Astrocyte (in vitro differentiated cells and primary cell): ENCODE measurements around the gene SH2D7. TPM values are rescaled to one million over a fixed set of nuclear protein-coding genes. Genes with fewer than 3 reads are reported as not detected.

ENCODE experiments used
- DNase-seq: peaks from one replicate; pipeline ENCODE4 v3.0.0-alpha.2; 2010; ENCODE audit warnings: low read depth
- FAIRE-seq: peaks from 2 replicates; lab custom pipeline; 2011; peaks lifted over from hg19 to GRCh38; lab: Jason Lieb, UNC
- H2AFZ ChIP-seq: 2 replicates; pipeline ENCODE4 v1.6.0; 2012; ENCODE audit warnings: low read depth, low read length, inconsistent platforms
- H3K27ac ChIP-seq: 2 replicates; pipeline ENCODE4 v1.5.1; 2011; ENCODE audit warnings: low read depth, low read length, inconsistent platforms
- H3K27me3 ChIP-seq: 2 replicates; pipeline ENCODE4 v1.6.0; 2011; ENCODE audit warnings: low read length, inconsistent platforms; ENCODE audit not compliant: insufficient read depth
- H3K36me3 ChIP-seq: 2 replicates; pipeline ENCODE4 v1.5.1; 2011; ENCODE audit warnings: low read length, inconsistent platforms; ENCODE audit not compliant: insufficient read depth
- H3K4me1 ChIP-seq: 2 replicates; pipeline ENCODE4 v1.5.1; 2011; ENCODE audit warnings: low read length, inconsistent platforms; ENCODE audit not compliant: insufficient read depth
- H3K4me2 ChIP-seq: 2 replicates; pipeline ENCODE4 v1.6.0; 2012; ENCODE audit warnings: low read length, inconsistent platforms
- H3K4me3 ChIP-seq: 2 replicates; pipeline ENCODE4 v1.5.1; 2011; ENCODE audit warnings: low read depth, mild to moderate bottlenecking, low read length, inconsistent platforms; ENCODE audit not compliant: insufficient read depth
- H3K79me2 ChIP-seq: 2 replicates; pipeline ENCODE4 v1.6.0; 2012; ENCODE audit warnings: mild to moderate bottlenecking, low read length, inconsistent platforms; ENCODE audit not compliant: insufficient read depth
- H3K9ac ChIP-seq: 2 replicates; pipeline ENCODE4 v1.6.0; 2012; ENCODE audit warnings: mild to moderate bottlenecking, low read length, inconsistent platforms
- H3K9me3 ChIP-seq: 2 replicates; pipeline ENCODE4 v1.5.1; 2012; ENCODE audit warnings: low read depth, mild to moderate bottlenecking, low read length, inconsistent platforms; ENCODE audit not compliant: insufficient read depth
- H4K20me1 ChIP-seq: 2 replicates; pipeline ENCODE4 v1.6.0; 2012; ENCODE audit warnings: low read length, inconsistent platforms; ENCODE audit not compliant: insufficient read depth
- H3K27ac Mint-ChIP-seq: one replicate; pipeline ENCODE4 v1.8.0; 2021; ENCODE audit warnings: mild to moderate bottlenecking, mixed read lengths; ENCODE audit not compliant: unreplicated experiment
- H3K27me3 Mint-ChIP-seq: one replicate; pipeline ENCODE4 v1.8.0; 2021; ENCODE audit warnings: low read depth, mixed read lengths; ENCODE audit not compliant: unreplicated experiment
- H3K36me3 Mint-ChIP-seq: one replicate; pipeline ENCODE4 v1.8.0; 2021; ENCODE audit warnings: low read depth, mixed read lengths; ENCODE audit not compliant: unreplicated experiment
- H3K4me1 Mint-ChIP-seq: one replicate; pipeline ENCODE4 v1.8.0; 2021; ENCODE audit warnings: low read depth, mixed read lengths; ENCODE audit not compliant: unreplicated experiment
- H3K4me3 Mint-ChIP-seq: one replicate; pipeline ENCODE4 v1.8.0; 2021; ENCODE audit warnings: mild to moderate bottlenecking, moderate library complexity, mixed read lengths; ENCODE audit not compliant: unreplicated experiment
- H3K9me3 Mint-ChIP-seq: one replicate; pipeline ENCODE4 v1.8.0; 2021; ENCODE audit warnings: mild to moderate bottlenecking, mixed read lengths; ENCODE audit not compliant: unreplicated experiment
- CTCF ChIP-seq: IDR thresholded peaks from 2 replicates; pipeline ENCODE4 v1.5.1; 2011; ENCODE audit warnings: low read depth, mild to moderate bottlenecking, inconsistent platforms, low read length, moderate library complexity; ENCODE audit not compliant: insufficient read depth
- EZH2 ChIP-seq: IDR thresholded peaks from 2 replicates; pipeline ENCODE4 v1.6.1; 2012; ENCODE audit warnings: mild to moderate bottlenecking, low read length, inconsistent platforms; ENCODE audit not compliant: insufficient read depth
- total RNA-seq: library from RNA; stranded (reverse); gene quantifications from 2 replicates; pipeline ENCODE4 v1.2.1, GENCODE V29; 2021

The SH2D7 gene
- total RNA-seq, 1 donor from 2014 or later: not detected

- no peak overlapping the region for H3K4me3 ChIP-seq
- Mint-ChIP-seq H3K9me3 (no peaks in the 10 kb centered on the region), H3K36me3 (peaks cover under 1% of the 10 kb centered on the region), H3K4me1 (peaks cover 2% of the 10 kb centered on the region), H3K27me3 (peaks cover 25% of the 10 kb centered on the region), H3K4me3 (no peak overlapping the region), H3K27ac (no peak overlapping the region)
- H3K36me3 ChIP-seq: no peaks in the 10 kb centered on the region
- no peak overlapping the region for H3K4me2 ChIP-seq
- H3K79me2 ChIP-seq: no peaks in the 10 kb centered on the region
- no peaks in the 10 kb centered on the region for H3K9me3 ChIP-seq
- DNase-seq (no peak), FAIRE-seq (no peak)
- H2AFZ ChIP-seq: no peak overlapping the region
- TF ChIP-seq CTCF: no peak
- TF ChIP-seq EZH2: no peak
- no peaks in the 10 kb centered on the region for H3K27me3 ChIP-seq
- H3K27ac ChIP-seq: no peak overlapping the region
- peaks cover 2% of the 10 kb centered on the region for H3K4me1 ChIP-seq
- no peaks in the 10 kb centered on the region for H4K20me1 ChIP-seq
- H3K9ac ChIP-seq: no peak overlapping the region
Measured at GRCh38 chr15:78110916-78111475, 18.6 kb downstream of the SH2D7 start.

- H3K4me1 Mint-ChIP-seq: no peaks in the 10 kb centered on the region
- H3K4me3 ChIP-seq: no peak overlapping the region
- H3K9ac ChIP-seq: no peak overlapping the region
- FAIRE-seq: no peak
- DNase-seq: no peak
- no peak for TF ChIP-seq CTCF
- TF ChIP-seq EZH2: no peak
- no peaks in the 10 kb centered on the region for H3K9me3 Mint-ChIP-seq
- no peaks in the 10 kb centered on the region for H3K4me1 ChIP-seq
- no peak overlapping the region for H3K4me2 ChIP-seq
- peaks cover 23% of the 10 kb centered on the region for H3K27me3 Mint-ChIP-seq
- H3K36me3 Mint-ChIP-seq: no peaks in the 10 kb centered on the region
- no peaks in the 10 kb centered on the region for H3K36me3 ChIP-seq
- no peak overlapping the region for H3K27ac ChIP-seq
- H4K20me1 ChIP-seq: no peaks in the 10 kb centered on the region
- no peak overlapping the region for H3K27ac Mint-ChIP-seq
- no peaks in the 10 kb centered on the region for H3K79me2 ChIP-seq
- H3K27me3 ChIP-seq: no peaks in the 10 kb centered on the region
- no peaks in the 10 kb centered on the region for H3K9me3 ChIP-seq
- H2AFZ ChIP-seq: no peak overlapping the region
- no peak overlapping the region for H3K4me3 Mint-ChIP-seq
Measured at GRCh38 chr15:78111788-78112187, 19.4 kb downstream of the SH2D7 start.

- Histone ChIP-seq H3K4me3 (no peak overlapping the region), H3K4me2 (no peak overlapping the region), H4K20me1 (no peaks in the 10 kb centered on the region), H3K9ac (no peak overlapping the region), H3K9me3 (no peaks in the 10 kb centered on the region), H3K36me3 (no peaks in the 10 kb centered on the region), H2AFZ (no peak overlapping the region), H3K79me2 (no peaks in the 10 kb centered on the region), H3K4me1 (no peaks in the 10 kb centered on the region), H3K27ac (no peak overlapping the region), H3K27me3 (no peaks in the 10 kb centered on the region)
- no peaks in the 10 kb centered on the region for H3K9me3 Mint-ChIP-seq
- H3K4me3 Mint-ChIP-seq: no peak overlapping the region
- TF ChIP-seq CTCF (no peak), EZH2 (no peak)
- FAIRE-seq (no peak), DNase-seq (no peak)
- peaks cover 23% of the 10 kb centered on the region for H3K27me3 Mint-ChIP-seq
- no peaks in the 10 kb centered on the region for H3K36me3 Mint-ChIP-seq
- H3K27ac Mint-ChIP-seq: no peak overlapping the region
- H3K4me1 Mint-ChIP-seq: no peaks in the 10 kb centered on the region
Measured at GRCh38 chr15:78112551-78112950, 20.2 kb downstream of the SH2D7 start.
